Measurements from ENCODE around the gene TFDP2.
"Not testable (repeated sequence)": the region's sequence is repeated elsewhere in the genome, so short reads cannot be mapped to it uniquely, and the experiment has no call there.

Gene TFDP2

GRCh38 chr3:142127941-142128658 is 21.2 kb downstream of the TFDP2 start:
- DNase-seq (ENCODE audit: low read depth in 3 of 3) = no peak

- no peak for DNase-seq (ENCODE audit: low read depth in 3 of 3)
Measured at GRCh38 chr3:142124243-142124642, 25.1 kb downstream of the TFDP2 start.

GRCh38 chr3:142120707-142121106 is 28.6 kb downstream of the TFDP2 start:
- DNase-seq (ENCODE audit: low read depth in 3 of 3) = no peak

- no peak for DNase-seq (ENCODE audit: low read depth in 3 of 3)
Measured at GRCh38 chr3:142118911-142119310, 30.4 kb downstream of the TFDP2 start.

GRCh38 chr3:142117056-142117851 is 32.1 kb downstream of the TFDP2 start:
- DNase-seq (ENCODE audit: low read depth in 3 of 3) = no peak

GRCh38 chr3:142115867-142116668 is 33.3 kb downstream of the TFDP2 start:
- no peak for DNase-seq (ENCODE audit: low read depth in 3 of 3)

- no peak for DNase-seq (ENCODE audit: low read depth in 3 of 3)
Measured at GRCh38 chr3:142112601-142113000, 36.7 kb downstream of the TFDP2 start.

- no peak for DNase-seq (ENCODE audit: low read depth in 3 of 3)
Measured at GRCh38 chr3:142106548-142106947, 42.8 kb downstream of the TFDP2 start.

- DNase-seq (ENCODE audit: low read depth in 3 of 3) = no peak
Measured at GRCh38 chr3:142105991-142106390, 43.4 kb downstream of the TFDP2 start.

GRCh38 chr3:142104763-142105162 is 44.6 kb downstream of the TFDP2 start:
- no peak for DNase-seq (ENCODE audit: low read depth in 3 of 3)

GRCh38 chr3:142098964-142099363 is 50.4 kb downstream of the TFDP2 start:
- DNase-seq (ENCODE audit: low read depth in 3 of 3) = no peak

- no peak for DNase-seq (ENCODE audit: low read depth in 3 of 3)
Measured at GRCh38 chr3:142097099-142097843, 52.1 kb downstream of the TFDP2 start.

GRCh38 chr3:142095841-142096240 is 53.5 kb downstream of the TFDP2 start:
- no peak for DNase-seq (ENCODE audit: low read depth in 3 of 3)

- DNase-seq (ENCODE audit: low read depth in 3 of 3) = not testable (repeated sequence)
Measured at GRCh38 chr3:142088925-142089324, 60.4 kb downstream of the TFDP2 start.

- DNase-seq (ENCODE audit: low read depth in 3 of 3) = no peak
Measured at GRCh38 chr3:142088522-142088921, 60.8 kb downstream of the TFDP2 start.

- no peak for DNase-seq (ENCODE audit: low read depth in 3 of 3)
Measured at GRCh38 chr3:142087676-142088075, 61.7 kb downstream of the TFDP2 start.

GRCh38 chr3:142086581-142087090 is 62.7 kb downstream of the TFDP2 start:
- no peak for DNase-seq (ENCODE audit: low read depth in 3 of 3)

- no peak for DNase-seq (ENCODE audit: low read depth in 3 of 3)
Measured at GRCh38 chr3:142081178-142081577, 68.2 kb downstream of the TFDP2 start.

- no peak for DNase-seq (ENCODE audit: low read depth in 3 of 3)
Measured at GRCh38 chr3:142077859-142078500, 71.4 kb downstream of the TFDP2 start.

- no peak for DNase-seq (ENCODE audit: low read depth in 3 of 3)
Measured at GRCh38 chr3:142077155-142077858, 72.0 kb downstream of the TFDP2 start.

Measured in stimulated activated CD4-positive, alpha-beta T cell treated with anti-CD3 and anti-CD28 coated beads, TNF-alpha, amount 100 ng/mL, for 24 hours (primary cell).